ELF-1 (cell line): ENCODE data around the gene SDK1.

Experiments
- DNase-seq: peaks from one replicate; pipeline ENCODE4 v3.0.0-alpha.2; 2016; ENCODE audit warnings: low read depth, low spot score

Gene SDK1

GRCh38 chr7:3289996-3290395 is 11.1 kb upstream of the SDK1 start:
- DNase-seq: no peak

GRCh38 chr7:3292694-3293093 is 8.4 kb upstream of the SDK1 start:
- no peak for DNase-seq

GRCh38 chr7:3294432-3295100 is 6.5 kb upstream of the SDK1 start:
- no peak for DNase-seq

- DNase-seq: no peak
These were observed 3.8 kb upstream of the SDK1 start for GRCh38 chr7:3297105-3297819.

GRCh38 chr7:3300221-3300650 is 816 bp upstream of the SDK1 start:
- no peak for DNase-seq

- no peak for DNase-seq
These were observed 338 bp downstream of the SDK1 start for GRCh38 chr7:3301449-3301731.

GRCh38 chr7:3301831-3302618 is 973 bp downstream of the SDK1 start:
- DNase-seq: peak; percentile 32

- DNase-seq: no peak
These were observed 1.7 kb downstream of the SDK1 start for GRCh38 chr7:3302681-3303320.

GRCh38 chr7:3304131-3304530 is 3.1 kb downstream of the SDK1 start:
- DNase-seq: no peak

- DNase-seq: no peak
These were observed 6.4 kb downstream of the SDK1 start for GRCh38 chr7:3307435-3307834.

- DNase-seq: no peak
These were observed 8.1 kb downstream of the SDK1 start for GRCh38 chr7:3309140-3309539.

GRCh38 chr7:3309956-3310355 is 8.9 kb downstream of the SDK1 start:
- no peak for DNase-seq

- DNase-seq: no peak
These were observed 9.8 kb downstream of the SDK1 start for GRCh38 chr7:3310884-3311283.

- DNase-seq: no peak
These were observed 11.5 kb downstream of the SDK1 start for GRCh38 chr7:3312583-3312982.

- DNase-seq: no peak
These were observed 17.8 kb downstream of the SDK1 start for GRCh38 chr7:3318874-3319273.

- no peak for DNase-seq
These were observed 20.2 kb downstream of the SDK1 start for GRCh38 chr7:3321206-3321605.

GRCh38 chr7:3321745-3322144 is 20.7 kb downstream of the SDK1 start:
- DNase-seq: no peak

- no peak for DNase-seq
These were observed 25.2 kb downstream of the SDK1 start for GRCh38 chr7:3326246-3326645.

- no peak for DNase-seq
These were observed 26.0 kb downstream of the SDK1 start for GRCh38 chr7:3327099-3327498.

- no peak for DNase-seq
These were observed 26.6 kb downstream of the SDK1 start for GRCh38 chr7:3327655-3328054.

- no peak for DNase-seq
These were observed 31.3 kb downstream of the SDK1 start for GRCh38 chr7:3332308-3332707.

GRCh38 chr7:3333861-3334260 is 32.8 kb downstream of the SDK1 start:
- no peak for DNase-seq
